Prostate gland (tissue), 2 donors: ENCODE measurements around the gene DIAPH2. TPM values are rescaled to one million over a fixed set of nuclear protein-coding genes. Genes with fewer than 3 reads are reported as not detected.

Experiments used
- DNase-seq: peaks from one replicate; pipeline ENCODE4 v3.0.0-alpha.2; 2019; ENCODE audit warnings: low spot score
- H3K27ac ChIP-seq, 2 donors: fragments of 200-600 bp; sonication (generic); 2 replicates each; pipeline ENCODE4 v1.5.1; 2017 to 2019
- H3K27me3 ChIP-seq: fragments of 200-600 bp; sonication (generic); replicated peaks from 2 replicates; pipeline ENCODE4 v1.5.1; 2019; ENCODE audit not compliant: insufficient read depth
- H3K36me3 ChIP-seq, 2 donors: fragments of 200-600 bp; sonication (generic); 1 replicate in 1 of 2; 2 replicates in 1 of 2; pipeline versions ENCODE4 v1.5.1 to v1.8.1; 2017 to 2019
- H3K4me1 ChIP-seq: fragments of 200-600 bp; sonication (generic); replicated peaks from 2 replicates; pipeline ENCODE4 v1.5.1; 2019
- H3K4me3 ChIP-seq, 2 donors: fragments of 200-600 bp; sonication (generic); 2 replicates each; pipeline ENCODE4 v1.5.1; 2017 to 2019
- H3K9me3 ChIP-seq: fragments of 200-600 bp; sonication (generic); 2 replicates; pipeline ENCODE4 v1.5.1; 2017
- CTCF ChIP-seq, 4 experiments: fragments of 200-600 bp in 2 of 4; fragments of 450-650 bp in 2 of 4; sonication (generic) in 2 of 4; IDR thresholded peaks; 1 replicate in 3 of 4; 2 replicates in 1 of 4; pipeline ENCODE4 v1.5.1; 2016 to 2019; ENCODE audit warnings: antibody characterized with exemption in 4 of 4, mild to moderate bottlenecking in 2 of 4, moderate library complexity in 2 of 4
- POLR2A ChIP-seq: fragments of 450-650 bp; IDR thresholded peaks from one replicate; pipeline ENCODE4 v1.6.1; 2016; ENCODE audit warnings: antibody characterized with exemption, mild to moderate bottlenecking
- POLR2AphosphoS5 ChIP-seq: sonication (generic); formaldehyde crosslinking; IDR thresholded peaks from one replicate; pipeline ENCODE4 v1.6.1; 2017; ENCODE audit warnings: antibody characterized with exemption
- WGBS: methylation state at CpG from one replicate; pipeline ENCODE4 v1.1.5; 2018; 5-methylcytosine and 5-hydroxymethylcytosine counted together
- intact Hi-C: fragments of 100-400 bp; cut with DNase I; formaldehyde crosslinking; loops from one replicate; pipeline ENCODE4 v1.14.2; 2022
- total RNA-seq, 2 donors: library from RNA; depleted of rRNA; stranded (reverse); fragments of >200 nt; gene quantifications; one replicate each; pipeline ENCODE4 v1.1.0, GENCODE V29; 2016

The DIAPH2 gene
- total RNA-seq, 2 donors from 2014 or later: 8.1 to 44.8 TPM

- Histone ChIP-seq H3K4me3 (no peak overlapping the region), H3K27ac (no peak overlapping the region), H3K4me1 (no peaks in the 10 kb centered on the region), H3K36me3 (no peaks in the 10 kb centered on the region), H3K9me3 (no peaks in the 10 kb centered on the region), H3K27me3 (no peaks in the 10 kb centered on the region)
- 43% methylated on average over 2 of the region's 2 CpGs for WGBS
- TF ChIP-seq POLR2A (no peak), POLR2AphosphoS5 (no peak), CTCF (IDR thresholded peaks at IDR 0.05) (no peak)
- intact Hi-C loops: no loop called here
- no peak for DNase-seq
Observed at GRCh38 chrX:97539970-97540519, 855.4 kb downstream of the DIAPH2 start.

- 82% methylated on average over 3 of the region's 3 CpGs for WGBS
- Histone ChIP-seq H3K27ac (no peak overlapping the region), H3K36me3 (no peaks in the 10 kb centered on the region), H3K4me3 (no peak overlapping the region), H3K9me3 (no peaks in the 10 kb centered on the region), H3K27me3 (no peaks in the 10 kb centered on the region), H3K4me1 (no peaks in the 10 kb centered on the region)
- intact Hi-C loops: no loop called here
- TF ChIP-seq POLR2A (no peak), CTCF (IDR thresholded peaks at IDR 0.05) (no peak), POLR2AphosphoS5 (no peak)
- no peak for DNase-seq
Observed at GRCh38 chrX:97547877-97548578, 863.4 kb downstream of the DIAPH2 start.

- intact Hi-C loops: no loop called here
- H3K36me3 ChIP-seq: no peaks in the 10 kb centered on the region
- no peaks in the 10 kb centered on the region for H3K27me3 ChIP-seq
- 97% methylated on average over 3 of the region's 3 CpGs for WGBS
- H3K4me1 ChIP-seq: no peaks in the 10 kb centered on the region
- no peaks in the 10 kb centered on the region for H3K9me3 ChIP-seq
- DNase-seq: no peak
- H3K4me3 ChIP-seq: no peak overlapping the region
- TF ChIP-seq CTCF (IDR thresholded peaks at IDR 0.05) (no peak), POLR2AphosphoS5 (no peak), POLR2A (no peak)
- H3K27ac ChIP-seq: no peak overlapping the region
Observed at GRCh38 chrX:97551821-97552220, 867.2 kb downstream of the DIAPH2 start.

- H3K4me3 ChIP-seq: no peak overlapping the region
- no peaks in the 10 kb centered on the region for H3K9me3 ChIP-seq
- no peak overlapping the region for H3K27ac ChIP-seq
- H3K36me3 ChIP-seq: no peaks in the 10 kb centered on the region
- 92% methylated on average over 2 of the region's 2 CpGs for WGBS
- no peak for TF ChIP-seq POLR2A
- no peak for TF ChIP-seq POLR2AphosphoS5
- no peak for TF ChIP-seq CTCF (IDR thresholded peaks at IDR 0.05)
- H3K27me3 ChIP-seq: no peaks in the 10 kb centered on the region
- intact Hi-C loops: no loop called here
- H3K4me1 ChIP-seq: no peaks in the 10 kb centered on the region
- DNase-seq: no peak
Observed at GRCh38 chrX:97553833-97554232, 869.2 kb downstream of the DIAPH2 start.

- no peak for TF ChIP-seq POLR2A
- no peak for TF ChIP-seq POLR2AphosphoS5
- no peak for TF ChIP-seq CTCF (IDR thresholded peaks at IDR 0.05)
- intact Hi-C loops: no loop called here
- 91% methylated on average over 3 of the region's 3 CpGs for WGBS
- Histone ChIP-seq H3K27me3 (no peaks in the 10 kb centered on the region), H3K9me3 (no peaks in the 10 kb centered on the region), H3K27ac (no peak overlapping the region), H3K4me1 (no peaks in the 10 kb centered on the region), H3K36me3 (no peaks in the 10 kb centered on the region), H3K4me3 (no peak overlapping the region)
- no peak for DNase-seq
Observed at GRCh38 chrX:97556359-97556758, 871.7 kb downstream of the DIAPH2 start.
